OCI-M1 (cell line): Measurements from ENCODE around the gene ASCC3.

Experiments
- DNase-seq: peaks from one replicate; lab custom pipeline; 2025; lab: John Stamatoyannopoulos, UW

ASCC3 gene

DNA sequence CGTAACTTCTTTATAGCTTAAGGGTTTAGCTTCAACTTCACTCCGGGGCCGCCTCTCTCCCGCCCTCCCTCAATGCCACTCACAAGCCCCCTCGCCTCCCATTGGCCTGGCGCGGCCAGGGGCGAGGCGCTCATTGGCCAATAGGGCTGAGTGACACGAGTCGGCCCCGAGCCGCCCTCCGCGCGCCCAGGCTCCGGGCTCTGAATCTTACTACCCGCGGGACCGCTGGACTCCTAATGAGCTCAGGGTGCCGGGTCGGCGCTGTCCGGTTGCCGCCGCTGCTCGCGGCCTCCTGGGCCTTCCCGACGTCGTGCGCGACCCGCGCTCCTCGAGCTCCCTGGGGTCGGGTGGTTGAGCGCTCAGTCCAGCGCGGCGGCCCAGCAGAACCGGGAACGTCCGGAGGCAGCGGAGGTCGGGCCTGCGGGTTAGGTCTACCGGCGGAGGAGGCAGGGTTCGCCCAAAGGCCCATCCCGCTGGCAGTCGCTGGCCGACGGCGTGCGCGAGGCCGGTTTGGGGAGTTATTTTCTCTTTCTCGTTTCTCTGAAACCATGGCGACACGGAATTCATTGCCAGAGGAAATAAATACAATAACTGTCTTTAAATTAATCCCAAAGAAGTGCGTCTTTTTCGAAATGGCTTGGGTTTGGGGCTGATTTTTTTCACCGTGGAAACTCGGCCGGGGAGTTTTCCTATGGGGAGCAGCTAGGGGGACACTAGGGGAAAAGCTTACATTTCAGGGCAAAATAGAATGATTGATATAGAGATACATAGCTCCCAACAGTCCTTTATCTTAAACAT lies 416.0 kb downstream of the ASCC3 start, which contains the start of gene SIM1:
Gene SIM1 (minus strand): TSS at position 19 of the 798 bp plus-strand sequence. CDS start 1,453 bp downstream, outside the sequence.
- DNase-seq = peak; percentile 89

DNA sequence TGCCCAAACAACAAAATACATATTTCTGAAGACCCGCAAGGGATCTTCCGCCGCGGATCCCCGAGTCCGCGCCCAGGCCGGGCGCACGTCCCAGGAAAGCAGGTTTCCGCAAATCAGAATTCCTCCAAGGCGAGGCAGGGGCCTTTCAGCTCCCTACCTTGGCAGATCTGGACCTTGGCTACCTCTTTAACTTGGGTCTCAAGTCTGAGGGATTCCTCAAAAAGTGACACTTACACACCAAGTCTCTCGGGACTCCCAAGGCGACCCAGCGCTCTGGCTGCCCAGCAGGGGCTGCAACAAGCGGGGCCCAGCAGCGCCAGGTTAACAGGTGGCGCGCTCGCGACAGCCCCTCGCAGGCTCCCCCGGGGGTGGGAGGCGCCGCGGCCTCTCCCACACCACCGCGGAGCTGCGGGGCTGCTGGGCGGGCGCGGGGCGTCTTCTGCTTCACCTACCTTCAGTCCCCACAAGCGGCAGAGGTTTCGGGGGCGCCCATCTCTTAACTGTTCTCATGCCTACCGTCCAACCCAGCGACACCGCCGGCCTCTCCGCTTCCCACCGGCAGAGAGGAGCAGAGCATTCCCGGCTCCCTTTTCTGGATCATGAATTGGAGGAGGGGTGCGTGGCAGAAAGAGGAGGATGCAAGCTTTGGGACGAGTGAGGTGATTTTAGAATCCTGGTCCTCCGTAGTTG lies 416.8 kb downstream of the ASCC3 start:
- no peak for DNase-seq

DNA sequence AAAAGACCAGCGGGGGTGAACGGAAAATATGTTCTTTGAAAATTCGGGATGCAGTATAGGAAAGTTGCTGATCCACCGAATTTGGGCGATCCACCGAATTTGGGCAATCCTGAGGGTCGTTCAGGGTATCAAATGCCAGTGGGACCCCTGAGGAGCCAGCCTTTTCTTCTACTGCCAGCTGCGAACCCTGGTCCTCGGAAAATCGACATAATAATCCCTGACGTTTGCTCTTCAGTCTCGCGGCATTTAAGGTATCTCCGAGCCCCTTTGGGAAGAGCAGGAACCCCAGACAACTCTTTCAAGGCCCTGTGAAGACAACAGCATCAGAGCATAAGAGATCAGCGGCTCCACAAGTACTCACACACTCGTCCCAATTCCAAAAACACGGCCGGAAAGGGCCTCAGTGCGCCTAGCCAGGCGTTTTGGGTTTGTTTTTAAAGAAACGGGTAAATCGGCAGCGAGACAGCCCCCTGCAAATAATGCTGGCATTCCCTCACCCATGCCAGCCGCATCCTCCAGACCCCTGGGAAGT lies 417.4 kb downstream of the ASCC3 start:
- no peak for DNase-seq

DNA sequence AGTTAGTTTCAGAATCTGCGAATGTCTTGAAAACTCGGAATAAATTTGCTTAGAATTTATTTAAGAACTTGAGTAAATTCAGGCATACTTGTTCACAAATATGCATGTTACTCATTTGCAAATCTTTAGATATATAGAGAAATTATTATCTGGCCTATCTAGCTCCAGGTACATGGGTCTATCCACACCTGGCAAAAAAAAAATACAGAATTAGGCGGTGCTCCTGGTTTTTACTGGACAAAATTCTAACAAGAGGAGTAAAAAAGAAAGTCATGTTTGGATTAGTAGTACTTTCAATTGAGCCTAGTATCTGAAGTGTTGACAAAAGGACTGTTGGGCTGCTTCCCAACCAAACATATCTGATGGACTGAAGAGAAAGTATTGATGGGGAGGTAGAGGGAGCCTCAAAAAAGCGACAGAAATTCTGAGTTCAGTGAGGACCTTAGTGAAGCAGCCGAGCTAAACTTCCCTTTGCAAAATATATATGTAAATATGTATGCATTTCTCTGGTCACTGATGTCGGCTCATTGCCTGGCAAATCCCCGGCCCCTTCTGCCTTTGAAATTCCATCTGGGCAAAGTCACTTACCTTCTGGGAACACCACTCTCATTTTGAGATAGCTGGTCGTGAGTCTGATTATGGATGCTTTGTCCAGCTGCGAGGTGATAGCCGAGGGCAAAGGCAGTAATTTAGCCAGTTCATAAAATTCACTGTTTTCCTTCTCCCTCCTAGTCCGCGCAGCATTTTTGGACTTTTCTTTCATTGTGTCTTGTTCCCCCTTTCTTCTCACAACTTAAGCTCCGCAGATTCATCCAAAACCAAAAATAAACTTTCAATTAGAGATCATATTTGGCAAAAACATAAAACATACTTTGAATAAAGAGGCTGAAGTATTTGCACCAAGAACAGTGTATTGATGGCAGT lies 418.2 kb downstream of the ASCC3 start:
- no peak for DNase-seq

DNA sequence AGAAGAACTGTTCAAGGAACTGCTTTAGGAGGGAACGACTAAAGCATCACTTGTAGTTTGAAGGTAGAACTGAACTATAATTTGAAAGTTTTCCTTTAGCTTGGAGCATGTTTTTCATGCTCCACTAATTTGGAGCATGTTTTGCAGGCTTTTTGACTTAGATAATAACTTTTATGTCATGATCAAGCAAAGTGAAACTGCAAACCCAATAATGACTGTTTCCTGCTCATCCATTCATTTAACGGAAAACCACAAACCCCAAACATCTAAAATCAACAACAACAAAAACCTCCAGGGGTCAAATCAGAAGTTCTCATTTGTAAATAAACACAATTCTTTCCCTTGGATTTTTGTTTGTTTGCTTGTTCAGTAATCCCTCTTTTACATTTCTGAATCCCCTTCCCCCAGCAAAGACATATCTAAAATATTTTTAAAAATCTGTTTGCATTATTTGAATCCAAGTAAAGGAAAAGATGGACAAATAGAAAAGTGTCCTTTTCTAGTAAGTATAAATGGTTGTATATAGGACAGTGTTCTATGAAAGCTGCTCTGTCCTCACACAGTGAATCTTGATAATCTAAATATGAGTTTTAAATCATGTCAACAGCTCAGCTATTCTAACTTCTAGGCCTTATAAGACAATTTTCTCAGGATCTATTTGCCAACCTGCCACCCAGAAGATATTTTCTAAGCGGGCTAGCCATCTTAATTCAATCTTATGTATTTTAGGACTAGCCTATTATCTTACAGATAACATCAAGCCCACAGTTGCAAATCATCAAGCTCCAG lies 419.0 kb downstream of the ASCC3 start:
- peak; percentile 30 for DNase-seq

DNA sequence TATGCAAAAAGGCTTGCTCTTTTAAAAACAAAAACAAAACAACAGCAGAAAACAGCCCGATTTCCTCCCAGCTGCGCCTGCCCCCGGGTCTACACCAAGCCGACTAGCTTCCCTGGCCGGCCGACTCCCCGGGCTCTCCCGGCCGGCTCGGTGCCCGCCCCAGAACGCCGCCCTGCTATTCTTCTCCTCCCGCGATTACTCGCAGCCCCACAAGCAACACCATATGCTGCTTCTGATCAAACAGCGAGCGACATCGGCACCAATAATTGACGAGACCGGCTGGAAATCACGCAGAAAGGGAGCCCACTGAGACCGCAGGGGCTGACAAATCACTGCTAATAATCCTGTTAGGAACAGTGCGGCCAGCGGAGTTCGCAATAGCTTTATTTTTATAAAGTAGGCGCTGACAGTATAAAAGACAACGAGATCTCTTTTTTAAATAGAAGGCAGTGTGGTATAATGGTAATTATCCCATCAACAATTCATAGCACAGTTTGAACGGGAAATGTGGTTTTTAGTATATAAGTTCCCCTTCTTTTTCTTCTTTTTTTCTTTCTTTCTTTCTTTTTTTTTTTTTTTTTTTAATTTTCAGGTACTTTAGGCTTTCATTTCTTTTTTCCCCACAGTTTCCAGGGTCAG lies 419.7 kb downstream of the ASCC3 start:
- DNase-seq = no peak

DNA sequence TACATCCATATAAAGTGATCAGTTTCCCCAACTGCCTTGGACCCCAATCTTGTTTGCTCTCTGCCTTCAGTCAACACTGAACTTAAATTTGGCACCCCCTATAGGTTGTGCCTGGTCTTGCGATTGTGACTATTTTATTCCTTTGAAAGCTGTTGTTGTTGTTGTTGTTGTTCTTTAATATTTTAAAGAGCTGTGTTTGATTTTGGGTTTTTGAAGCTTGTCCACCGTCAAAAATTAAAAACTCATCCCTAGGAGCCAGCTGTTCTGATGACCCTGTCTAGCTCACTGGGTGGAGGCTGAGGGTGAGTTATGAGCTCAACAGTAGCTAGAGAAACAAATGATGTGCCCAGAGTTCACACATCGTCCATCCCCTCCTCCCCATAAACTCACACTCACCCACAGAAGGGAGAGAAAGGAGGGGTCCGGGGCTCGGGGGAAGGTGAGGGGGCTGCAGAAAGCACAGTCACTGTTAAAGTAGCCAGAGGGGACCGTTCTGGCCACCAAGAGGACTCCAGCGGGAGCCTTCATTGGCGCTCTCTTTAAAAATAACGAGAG lies 420.4 kb downstream of the ASCC3 start:
- peak; percentile 63 for DNase-seq

DNA sequence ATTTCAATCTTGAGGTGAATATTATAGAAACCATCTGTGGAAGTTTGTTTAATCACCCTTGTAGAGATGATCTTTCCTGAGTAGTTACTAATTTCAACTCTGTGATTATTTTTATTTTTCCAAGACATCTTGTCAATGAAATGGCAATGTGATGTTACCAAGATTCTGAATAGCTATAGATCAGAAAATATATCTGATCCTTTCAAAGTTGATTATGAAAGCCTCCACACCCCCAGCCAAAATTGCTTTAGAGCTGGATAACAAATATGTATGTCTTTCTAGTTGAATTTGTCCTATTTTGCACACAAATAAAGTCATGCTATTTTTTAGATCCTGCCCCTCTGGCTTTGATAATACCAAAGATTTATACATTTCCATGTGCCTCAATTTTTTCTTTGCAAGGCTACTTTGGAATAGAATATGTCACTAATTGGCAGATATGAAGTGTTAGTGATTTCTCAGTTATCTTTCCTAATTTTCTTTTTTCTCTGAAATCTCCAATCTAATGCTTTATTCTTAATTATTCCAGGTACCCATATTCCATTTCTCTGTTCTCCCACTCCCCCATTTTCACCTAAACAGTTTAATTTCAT lies 421.4 kb downstream of the ASCC3 start:
- no peak for DNase-seq

DNA sequence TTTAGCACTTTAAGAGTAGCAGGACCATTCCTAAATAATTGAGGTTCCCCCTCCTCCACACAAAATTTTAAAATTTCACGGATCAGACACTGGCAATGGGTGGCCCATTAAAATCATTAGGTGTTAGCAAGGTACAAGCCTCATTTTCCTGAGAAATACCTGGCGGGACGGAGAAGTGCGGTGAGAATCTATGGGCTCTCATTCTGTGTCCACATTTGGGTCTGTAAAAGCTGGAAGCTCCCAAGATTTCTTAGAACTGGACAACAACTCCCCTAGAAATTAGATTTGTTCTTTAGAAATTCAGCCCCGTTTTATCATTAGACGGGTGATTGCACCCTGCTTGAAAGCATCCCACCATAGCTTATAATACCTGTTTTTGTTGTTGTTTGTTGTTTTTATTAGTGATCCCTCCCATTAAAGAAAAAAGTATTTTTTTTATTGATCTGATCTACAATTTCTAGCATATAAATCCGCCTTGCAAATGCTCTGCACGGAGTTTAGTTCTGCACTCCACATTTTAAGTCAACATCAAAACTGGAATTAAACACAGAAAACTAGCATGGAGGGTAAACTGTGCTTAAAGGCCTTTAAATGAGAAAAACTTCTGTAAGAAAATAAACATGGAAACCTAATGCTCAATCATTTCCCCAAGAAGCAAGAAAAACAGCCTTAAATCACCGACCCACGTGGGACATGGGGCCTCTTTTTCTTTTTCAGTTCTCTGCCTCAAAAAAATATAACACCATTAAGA lies 422.1 kb downstream of the ASCC3 start:
- DNase-seq = no peak
